ENCODE data around the gene MMP28.

DNA sequence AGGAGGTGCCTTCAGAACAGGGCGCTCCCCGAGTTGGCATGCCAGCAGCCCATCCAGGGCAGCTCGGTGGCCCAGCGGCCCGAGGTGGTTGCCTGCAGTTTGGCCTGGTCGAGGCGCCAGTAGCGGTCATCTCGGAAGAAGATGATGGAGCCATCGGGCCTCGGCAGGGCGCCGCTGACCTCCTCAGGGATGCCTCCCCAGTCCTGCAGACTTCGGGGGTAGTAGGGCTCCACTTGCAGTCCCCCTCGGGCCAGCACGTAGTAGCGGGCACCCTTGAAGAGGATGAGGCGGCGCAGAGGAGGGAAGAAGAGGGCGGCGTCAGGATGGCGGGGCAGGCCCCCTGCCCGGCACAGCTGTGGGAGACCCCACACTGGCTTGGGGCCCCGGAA, 29.0 kb downstream of the MMP28 start:
- TF ChIP-seq, protein P1, sequence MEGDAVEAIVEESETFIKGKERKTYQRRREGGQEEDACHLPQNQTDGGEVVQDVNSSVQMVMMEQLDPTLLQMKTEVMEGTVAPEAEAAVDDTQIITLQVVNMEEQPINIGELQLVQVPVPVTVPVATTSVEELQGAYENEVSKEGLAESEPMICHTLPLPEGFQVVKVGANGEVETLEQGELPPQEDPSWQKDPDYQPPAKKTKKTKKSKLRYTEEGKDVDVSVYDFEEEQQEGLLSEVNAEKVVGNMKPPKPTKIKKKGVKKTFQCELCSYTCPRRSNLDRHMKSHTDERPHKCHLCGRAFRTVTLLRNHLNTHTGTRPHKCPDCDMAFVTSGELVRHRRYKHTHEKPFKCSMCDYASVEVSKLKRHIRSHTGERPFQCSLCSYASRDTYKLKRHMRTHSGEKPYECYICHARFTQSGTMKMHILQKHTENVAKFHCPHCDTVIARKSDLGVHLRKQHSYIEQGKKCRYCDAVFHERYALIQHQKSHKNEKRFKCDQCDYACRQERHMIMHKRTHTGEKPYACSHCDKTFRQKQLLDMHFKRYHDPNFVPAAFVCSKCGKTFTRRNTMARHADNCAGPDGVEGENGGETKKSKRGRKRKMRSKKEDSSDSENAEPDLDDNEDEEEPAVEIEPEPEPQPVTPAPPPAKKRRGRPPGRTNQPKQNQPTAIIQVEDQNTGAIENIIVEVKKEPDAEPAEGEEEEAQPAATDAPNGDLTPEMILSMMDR (IDR thresholded peaks at IDR 0.05): no peak
- no peak for TF ChIP-seq POLR2A (IDR thresholded peaks at IDR 0.05)
